8988T (cell line): ENCODE results near the gene C10orf105.
A peak's percentile ranks its signal among the peaks of the same experiment; 100 is the strongest.

Experiments used
- DNase-seq: peaks from one replicate; pipeline ENCODE4 v3.0.0; 2011

The C10orf105 gene

GRCh38 chr10:71715026-71715425, 4.6 kb downstream of the C10orf105 start:
- no peak for DNase-seq

- no peak for DNase-seq
Observed at GRCh38 chr10:71714592-71714991, 5.0 kb downstream of the C10orf105 start.

- no peak for DNase-seq
Observed at GRCh38 chr10:71714031-71714410, 5.6 kb downstream of the C10orf105 start.

- no peak for DNase-seq
Observed at GRCh38 chr10:71713135-71714030, 6.2 kb downstream of the C10orf105 start.

DNA sequence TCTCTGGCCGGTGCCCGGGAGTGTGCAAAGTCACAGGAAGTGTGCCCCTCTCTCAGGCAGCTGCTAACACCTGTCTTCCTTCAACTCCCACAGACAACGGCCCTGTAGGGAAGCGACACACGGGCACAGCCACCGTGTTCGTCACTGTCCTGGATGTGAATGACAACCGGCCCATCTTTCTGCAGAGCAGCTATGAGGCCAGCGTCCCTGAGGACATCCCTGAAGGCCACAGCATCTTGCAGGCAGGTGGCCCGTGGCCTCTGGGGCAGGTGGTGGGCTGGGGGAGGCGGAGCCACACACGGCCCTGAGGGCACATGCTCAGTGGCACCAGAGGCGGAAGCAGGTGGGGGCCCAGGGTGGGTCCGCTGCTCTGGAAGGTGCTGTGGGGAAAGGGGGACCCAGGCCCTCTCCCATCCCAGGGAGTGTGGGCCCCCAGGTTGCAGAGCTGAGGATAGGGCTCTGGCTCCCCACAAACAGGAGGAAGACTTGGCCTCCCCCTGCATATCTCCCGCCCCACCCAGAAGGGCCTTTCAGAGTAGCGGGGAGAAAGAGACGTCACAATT, 6.9 kb downstream of the C10orf105 start:
- DNase-seq = no peak

DNA sequence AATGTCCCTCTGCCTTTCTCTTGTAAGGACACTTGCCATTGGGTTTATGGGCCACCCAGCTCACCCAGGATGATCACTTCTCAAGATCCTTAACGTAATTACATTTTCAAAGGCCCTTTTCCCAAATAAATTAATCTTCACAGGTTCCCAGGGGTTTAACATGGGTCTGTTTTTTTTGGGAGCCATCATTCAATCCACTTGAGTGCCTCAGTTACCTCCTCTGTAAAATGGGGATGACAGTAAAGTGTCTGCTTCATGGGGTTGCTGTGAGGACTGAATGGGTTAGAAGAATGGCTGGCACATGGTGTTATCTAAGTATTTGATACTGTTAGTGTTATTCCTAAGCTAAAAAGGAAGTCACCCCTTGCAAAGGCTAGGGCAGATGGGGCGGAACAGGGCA, 7.4 kb downstream of the C10orf105 start:
- no peak for DNase-seq

- DNase-seq = no peak
Observed at GRCh38 chr10:71711052-71711623, 8.4 kb downstream of the C10orf105 start.

- DNase-seq = no peak
Observed at GRCh38 chr10:71710519-71710918, 9.1 kb downstream of the C10orf105 start.

GRCh38 chr10:71708897-71709882, 10.4 kb downstream of the C10orf105 start:
- no peak for DNase-seq

DNA sequence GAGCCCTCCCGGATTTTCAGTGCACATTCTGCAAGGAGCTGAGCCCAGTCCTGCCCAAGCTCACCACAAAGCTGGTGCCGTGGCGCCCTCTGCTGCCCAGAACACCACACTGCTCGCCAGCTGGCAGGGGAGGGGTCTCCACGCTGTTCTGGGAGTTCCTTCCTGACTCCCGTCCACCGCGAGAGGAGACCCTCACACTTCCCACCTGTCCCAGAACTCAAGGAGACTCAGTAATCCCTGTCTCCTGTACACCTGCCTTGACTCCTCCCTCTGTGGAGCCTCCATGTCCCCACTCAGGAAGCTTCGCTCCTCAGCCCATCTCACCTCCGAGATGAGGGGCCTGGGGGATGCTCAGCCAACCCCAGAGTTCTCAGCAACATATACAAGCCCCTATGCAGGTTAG, 11.3 kb downstream of the C10orf105 start:
- peak; percentile 78 for DNase-seq

GRCh38 chr10:71707240-71707789, 12.3 kb downstream of the C10orf105 start:
- no peak for DNase-seq

DNA sequence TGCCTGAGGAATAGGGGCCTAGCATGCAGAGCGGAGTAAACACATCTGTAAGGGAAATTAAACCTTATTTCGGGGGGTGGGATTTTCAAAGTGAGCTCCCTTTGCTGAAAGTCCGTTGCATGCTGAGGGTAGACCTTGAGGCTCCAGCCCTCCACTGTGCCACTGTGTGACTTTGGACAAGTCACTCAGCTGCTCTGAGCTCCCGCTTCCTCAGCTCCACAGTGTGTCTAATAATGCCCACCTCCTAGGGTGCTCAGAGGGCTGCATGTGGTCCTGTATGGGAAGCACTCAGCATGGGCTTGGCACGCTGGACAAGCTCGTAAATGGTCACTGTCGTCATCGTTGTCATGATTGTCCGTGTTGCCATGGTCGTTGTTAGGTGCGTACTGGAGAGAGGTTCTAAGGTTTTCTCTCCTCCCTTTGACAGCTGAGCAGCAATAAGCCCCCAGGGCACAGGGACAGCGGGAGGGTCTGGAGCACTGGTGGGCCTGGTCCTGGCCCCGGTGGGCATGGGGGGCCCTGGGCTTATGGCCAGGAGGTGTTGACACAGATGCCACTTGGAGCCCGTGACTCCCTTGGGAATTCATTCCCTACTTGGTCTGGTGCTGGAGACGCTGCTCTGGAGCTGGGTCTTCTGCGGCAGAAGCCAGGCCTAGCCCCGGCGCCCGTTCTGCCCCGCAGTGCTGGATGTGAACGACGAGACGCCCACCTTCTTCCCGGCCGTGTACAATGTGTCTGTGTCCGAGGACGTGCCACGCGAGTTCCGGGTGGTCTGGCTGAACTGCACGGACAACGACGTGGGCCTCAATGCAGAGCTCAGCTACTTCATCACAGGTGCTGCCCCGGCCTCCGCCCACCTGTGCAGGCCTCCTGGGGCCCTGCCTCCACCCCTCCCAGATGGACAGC, 13.1 kb downstream of the C10orf105 start:
- no peak for DNase-seq

- no peak for DNase-seq
Observed at GRCh38 chr10:71705582-71705981, 14.0 kb downstream of the C10orf105 start.

- DNase-seq = no peak
Observed at GRCh38 chr10:71704816-71705215, 14.8 kb downstream of the C10orf105 start.

- no peak for DNase-seq
Observed at GRCh38 chr10:71703577-71703976, 16.0 kb downstream of the C10orf105 start.

DNA sequence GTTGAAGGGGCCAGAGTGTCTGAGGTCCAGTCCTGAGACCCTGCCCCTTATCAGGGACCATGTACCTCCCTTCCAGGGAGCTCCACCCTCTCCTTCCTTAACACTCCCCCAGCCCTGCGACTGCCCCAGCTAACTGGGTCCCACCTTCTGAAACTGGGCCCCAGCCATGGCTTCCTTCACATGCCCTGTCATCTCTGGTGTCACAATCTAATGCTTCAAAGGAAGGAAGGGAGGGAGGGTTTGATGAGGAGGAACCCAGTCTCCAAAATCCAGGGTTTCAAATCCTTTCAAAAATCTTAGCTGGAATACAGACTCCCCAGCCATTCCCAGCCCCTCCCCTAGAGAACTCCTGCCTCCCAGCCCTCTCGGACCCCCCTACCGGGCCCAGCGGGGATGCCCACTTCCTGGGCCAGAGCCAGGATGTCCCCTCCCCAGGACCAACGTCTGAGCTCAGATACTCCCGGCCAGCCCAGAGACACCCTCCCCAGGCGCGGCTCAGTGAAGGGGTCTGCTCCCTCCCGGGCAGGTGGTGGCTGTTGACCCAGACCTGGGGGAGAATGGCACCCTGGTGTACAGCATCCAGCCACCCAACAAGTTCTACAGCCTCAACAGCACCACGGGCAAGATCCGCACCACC, 18.0 kb downstream of the C10orf105 start:
- no peak for DNase-seq

DNA sequence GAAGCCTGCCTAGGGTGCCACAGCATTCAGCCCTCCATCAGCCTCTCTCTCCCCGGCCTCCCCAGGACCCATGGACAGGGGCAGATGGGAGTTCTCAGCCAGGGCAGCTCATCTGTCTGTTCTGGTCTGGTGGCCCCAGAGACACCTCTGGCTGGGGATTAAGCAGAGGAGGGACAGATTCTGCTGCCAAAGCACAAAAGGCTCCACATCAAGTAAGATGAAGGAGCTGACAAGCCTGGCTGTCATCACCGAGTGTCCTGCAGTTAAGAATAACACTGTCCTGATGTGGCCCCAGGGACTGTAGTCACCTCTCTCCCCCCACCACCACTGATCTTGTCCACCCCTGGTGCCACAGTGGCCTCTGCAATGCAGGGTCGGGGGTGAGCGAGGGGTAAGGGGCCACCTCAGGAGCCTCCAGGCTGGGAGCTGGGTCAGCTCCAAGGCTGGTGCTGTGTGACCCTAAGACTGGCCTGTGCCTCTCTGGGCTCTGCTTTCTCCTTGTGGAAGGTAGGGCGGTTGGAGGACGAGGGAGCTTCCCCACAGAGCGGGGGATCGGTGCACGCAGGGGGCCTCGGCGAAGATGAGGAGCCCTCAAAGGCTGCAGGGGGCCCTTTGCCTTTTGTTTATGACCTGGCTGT, 18.7 kb downstream of the C10orf105 start:
- no peak for DNase-seq

GRCh38 chr10:71698737-71699136, 20.8 kb downstream of the C10orf105 start:
- no peak for DNase-seq

GRCh38 chr10:71697938-71698709, 21.5 kb downstream of the C10orf105 start:
- DNase-seq = no peak
